GM21786 (cell line): ENCODE measurements around the gene ANKS1A.
"Not testable (repeated sequence)": the region's sequence is repeated elsewhere in the genome, so short reads cannot be mapped to it uniquely, and the experiment has no call there.

Experiments used
- ATAC-seq: cut with Tn5 transposase; IDR thresholded peaks from one replicate; pipeline ENCODE4 v1.9.1; 2021; ENCODE audit not compliant: unreplicated experiment

The ANKS1A gene, protein sequence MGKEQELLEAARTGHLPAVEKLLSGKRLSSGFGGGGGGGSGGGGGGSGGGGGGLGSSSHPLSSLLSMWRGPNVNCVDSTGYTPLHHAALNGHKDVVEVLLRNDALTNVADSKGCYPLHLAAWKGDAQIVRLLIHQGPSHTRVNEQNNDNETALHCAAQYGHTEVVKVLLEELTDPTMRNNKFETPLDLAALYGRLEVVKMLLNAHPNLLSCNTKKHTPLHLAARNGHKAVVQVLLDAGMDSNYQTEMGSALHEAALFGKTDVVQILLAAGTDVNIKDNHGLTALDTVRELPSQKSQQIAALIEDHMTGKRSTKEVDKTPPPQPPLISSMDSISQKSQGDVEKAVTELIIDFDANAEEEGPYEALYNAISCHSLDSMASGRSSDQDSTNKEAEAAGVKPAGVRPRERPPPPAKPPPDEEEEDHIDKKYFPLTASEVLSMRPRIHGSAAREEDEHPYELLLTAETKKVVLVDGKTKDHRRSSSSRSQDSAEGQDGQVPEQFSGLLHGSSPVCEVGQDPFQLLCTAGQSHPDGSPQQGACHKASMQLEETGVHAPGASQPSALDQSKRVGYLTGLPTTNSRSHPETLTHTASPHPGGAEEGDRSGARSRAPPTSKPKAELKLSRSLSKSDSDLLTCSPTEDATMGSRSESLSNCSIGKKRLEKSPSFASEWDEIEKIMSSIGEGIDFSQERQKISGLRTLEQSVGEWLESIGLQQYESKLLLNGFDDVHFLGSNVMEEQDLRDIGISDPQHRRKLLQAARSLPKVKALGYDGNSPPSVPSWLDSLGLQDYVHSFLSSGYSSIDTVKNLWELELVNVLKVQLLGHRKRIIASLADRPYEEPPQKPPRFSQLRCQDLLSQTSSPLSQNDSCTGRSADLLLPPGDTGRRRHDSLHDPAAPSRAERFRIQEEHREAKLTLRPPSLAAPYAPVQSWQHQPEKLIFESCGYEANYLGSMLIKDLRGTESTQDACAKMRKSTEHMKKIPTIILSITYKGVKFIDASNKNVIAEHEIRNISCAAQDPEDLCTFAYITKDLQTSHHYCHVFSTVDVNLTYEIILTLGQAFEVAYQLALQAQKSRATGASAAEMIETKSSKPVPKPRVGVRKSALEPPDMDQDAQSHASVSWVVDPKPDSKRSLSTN

DNA sequence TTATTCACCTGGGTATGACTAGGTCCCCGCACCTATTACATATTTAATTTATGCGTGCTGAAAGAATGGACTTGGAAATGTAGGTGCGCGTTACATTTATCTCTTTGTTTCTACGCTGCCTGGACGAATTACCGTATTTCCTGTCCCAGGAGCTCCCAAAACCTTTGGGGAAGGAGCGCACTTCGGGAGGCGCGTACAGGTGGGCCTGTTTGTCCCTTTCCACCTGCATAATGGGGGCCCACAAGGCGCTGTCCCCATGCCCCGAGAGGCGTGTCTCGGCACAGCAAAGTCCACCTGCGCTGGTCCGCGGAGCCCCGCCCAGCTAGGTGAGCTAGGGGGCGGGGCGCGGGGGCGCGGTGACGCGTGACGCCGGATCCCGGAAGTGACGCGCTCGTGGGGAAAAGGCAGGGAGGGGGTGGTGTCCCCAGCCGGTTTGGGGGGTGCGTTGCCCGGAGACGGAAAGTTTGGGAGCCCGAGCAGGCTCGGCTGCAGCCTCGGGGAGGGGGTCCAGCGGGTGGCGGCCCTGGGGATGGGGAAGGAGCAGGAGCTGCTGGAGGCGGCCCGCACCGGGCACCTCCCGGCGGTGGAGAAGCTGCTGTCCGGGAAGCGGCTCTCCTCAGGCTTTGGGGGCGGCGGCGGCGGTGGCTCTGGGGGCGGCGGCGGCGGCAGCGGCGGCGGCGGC lies at the start of gene ANKS1A:
Gene ANKS1A, plus strand, starts transcription at position 382 of the 682 bp plus-strand sequence. Its CDS starts 148 bp downstream, at position 530.
- peak; percentile 49 for ATAC-seq

DNA sequence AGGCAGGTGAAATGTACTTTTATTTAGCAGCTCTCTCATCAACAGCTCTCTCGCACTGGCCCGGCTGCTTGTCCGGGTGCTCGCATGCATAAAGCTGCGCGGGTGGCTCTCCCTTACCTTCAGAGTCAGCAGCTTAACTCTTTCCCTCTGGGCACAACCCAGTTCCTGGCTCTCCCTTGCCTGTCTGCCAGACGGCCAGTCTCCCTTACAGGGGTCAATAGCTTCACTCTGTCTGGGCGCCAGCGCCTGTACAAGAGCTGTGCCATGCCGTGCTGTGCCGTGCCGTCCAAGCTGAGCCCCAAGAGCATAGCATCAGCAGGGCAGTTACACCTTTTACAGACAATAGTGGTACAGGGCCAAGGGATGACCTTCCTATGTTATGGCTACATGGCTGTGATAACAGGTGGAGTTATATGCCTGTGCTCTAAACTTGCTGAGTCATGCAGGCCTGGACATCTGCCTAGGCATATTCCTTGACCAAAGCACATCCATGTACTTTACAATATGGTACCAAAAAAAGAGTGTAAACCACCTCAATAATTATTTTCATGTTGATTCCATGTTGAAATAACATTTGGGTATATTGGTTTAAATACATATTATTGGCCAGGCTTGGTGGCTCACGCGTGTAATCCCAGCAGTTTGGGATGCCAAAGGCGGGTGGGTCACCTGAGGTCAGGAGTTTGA lies 49.2 kb upstream of the ANKS1A start:
- no peak for ATAC-seq

DNA sequence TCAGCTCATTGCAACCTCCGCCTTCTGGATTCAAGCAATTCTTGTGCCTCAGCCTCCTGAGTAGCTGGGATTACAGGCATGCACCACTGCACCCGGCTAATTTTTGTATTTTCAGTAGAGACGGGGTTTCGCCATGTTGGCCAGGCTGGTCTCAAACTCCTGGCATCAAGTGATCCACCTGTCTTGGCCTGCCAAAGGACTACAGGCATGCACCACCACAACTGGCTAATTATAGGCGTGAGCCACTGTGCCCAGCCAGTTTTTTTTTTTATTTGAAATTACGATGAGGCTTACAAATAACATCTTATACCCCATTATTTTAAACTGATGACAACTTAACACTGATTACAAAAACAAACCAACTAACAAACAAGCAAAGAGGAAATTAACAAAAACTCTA lies 40.0 kb upstream of the ANKS1A start:
- not testable (repeated sequence) for ATAC-seq

DNA sequence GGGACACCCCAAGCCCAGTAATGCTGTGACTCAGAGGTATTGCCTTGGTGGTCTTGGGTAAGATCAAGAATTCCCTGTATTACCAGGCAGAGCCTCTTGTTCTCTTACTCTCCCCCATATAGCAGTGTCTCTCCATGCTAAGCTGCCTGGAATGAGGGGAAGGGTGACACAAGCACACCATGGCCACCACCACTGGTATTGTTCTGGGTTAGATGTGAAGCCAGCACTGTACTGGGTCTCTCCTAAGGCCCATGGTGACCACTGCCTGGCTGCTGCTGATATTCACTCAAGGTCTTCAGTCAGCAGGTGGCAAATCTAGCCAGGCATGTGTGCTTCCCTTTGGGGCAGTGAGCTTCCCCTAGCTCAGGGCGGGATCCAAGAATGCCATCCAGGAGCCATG lies 37.7 kb upstream of the ANKS1A start:
- ATAC-seq = no peak

DNA sequence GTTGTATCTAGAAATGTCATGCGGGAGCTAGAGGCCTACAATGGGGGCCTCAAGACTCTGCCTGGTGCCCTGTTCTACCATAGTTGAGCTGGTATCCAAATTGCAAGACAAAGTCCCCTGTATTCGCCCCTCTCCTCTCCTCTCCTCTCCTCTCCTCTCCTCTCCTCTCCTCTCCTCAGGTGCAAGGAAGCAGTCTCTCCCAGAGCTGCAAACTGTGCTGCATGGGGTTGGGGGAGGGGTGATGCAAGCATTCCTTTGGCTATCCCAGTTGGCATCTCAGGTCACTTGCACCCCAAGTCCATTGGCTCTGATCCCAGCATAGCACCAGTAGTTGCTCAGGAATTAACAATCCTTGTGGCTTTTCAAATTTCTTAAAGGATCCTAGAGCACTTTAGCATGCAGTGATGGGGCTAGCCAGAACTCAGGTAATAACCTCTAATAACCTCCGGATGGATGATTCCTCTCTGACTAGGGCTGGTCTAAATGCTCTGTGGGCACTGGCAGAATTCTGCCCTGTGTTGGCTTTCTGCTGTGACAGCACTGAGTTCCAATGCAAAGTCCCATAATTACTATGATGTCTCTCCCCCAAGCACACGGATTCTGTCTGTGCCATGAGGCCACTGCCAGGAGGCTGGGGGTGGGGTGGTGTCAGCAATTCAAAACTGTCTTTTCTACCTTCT lies 36.5 kb upstream of the ANKS1A start:
- ATAC-seq = no peak

DNA sequence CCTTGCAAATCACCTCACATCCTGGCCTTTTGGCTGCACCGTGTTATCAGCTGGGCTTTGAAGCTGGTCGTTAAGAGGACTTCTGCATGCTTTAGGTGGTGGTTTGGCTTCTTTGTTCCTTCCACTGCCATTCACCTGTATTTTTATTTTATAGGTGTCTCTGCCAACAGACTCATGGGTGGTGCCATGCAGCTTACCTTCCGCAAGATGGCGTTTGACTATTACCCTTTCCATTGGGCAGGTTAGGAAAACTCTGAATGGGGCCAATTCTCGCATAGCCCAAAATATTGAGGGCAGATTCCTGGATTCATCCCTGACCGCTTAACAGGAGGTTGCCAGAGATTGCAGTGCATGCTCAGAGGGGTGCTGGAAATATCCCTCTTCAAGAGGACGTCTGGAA lies 33.6 kb upstream of the ANKS1A start:
- no peak for ATAC-seq

DNA sequence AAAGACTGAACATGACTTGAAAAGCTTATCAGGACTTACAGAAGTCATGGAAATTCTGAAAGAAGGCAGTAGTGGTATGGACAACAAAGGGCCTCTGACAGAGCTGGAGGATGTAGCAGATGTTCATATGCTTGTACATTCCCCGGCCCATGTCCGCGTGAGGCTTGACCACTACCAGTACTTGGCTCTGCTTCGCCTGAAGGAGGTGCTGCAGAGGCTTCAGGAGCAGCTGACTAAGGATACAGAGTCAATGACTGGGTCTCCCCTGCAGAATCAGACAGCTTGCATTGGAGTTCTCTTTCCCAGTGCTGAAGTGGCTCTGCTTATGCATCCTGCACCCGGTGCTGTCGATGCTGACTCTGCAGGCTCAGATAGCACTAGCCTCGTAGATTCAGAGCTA lies 30.4 kb upstream of the ANKS1A start:
- no peak for ATAC-seq

DNA sequence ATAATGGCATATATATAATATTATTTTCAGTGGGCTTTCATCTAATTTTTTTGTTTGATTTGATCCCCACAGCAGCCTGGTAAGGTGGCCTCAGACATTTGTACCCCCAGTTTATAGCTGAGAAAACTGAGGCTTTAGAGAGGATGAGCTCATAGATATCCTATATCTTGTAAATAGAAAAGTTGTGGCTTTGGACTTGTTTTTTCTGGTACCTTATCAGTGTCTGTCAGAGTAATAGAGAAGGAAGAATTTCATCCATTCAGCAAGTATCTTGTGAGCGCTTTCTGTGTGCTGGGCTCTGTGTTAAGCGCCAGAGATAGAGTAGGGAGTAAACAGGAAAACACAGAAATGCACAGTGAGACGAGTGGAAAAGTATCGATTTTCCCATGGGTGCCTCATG lies 29.1 kb upstream of the ANKS1A start:
- no peak for ATAC-seq

DNA sequence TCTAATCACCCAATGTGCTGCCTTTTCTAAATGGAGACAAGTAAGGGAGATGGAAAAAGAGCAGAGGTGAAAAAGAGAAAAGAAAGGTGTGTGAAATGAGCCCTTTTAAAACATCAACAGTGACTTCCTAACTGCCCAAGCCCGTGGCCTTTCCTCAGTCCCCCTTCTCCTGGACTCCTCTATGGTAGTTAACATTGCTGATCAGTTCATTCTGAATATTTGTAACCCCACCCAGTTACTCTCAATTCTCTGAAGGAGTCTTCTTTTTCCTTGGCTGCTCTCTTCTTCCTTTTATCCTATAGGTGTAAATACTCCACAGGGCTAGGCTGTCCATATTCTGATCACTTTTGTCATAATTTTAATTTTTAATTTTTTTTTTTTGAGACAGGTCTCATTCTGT lies 28.3 kb upstream of the ANKS1A start:
- ATAC-seq = no peak

DNA sequence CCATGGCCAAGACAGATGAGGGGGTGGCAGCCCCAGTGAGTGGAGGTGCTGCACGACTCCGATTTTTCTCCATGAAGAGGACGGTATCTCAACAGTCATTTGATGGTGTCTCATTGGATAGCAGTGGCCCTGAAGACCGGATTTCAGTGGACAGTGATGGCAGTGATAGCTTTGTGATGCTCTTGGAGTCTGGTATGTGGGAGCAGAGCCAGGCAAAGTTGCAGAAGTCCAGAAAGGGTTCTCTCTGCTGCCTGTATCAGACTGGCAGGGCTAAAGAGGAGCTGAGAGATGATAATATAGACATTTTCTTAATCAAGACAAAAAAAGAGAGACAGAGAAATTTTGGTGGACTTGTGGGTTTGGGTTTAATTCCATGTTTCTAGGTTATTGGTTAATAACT lies 25.0 kb upstream of the ANKS1A start:
- no peak for ATAC-seq

DNA sequence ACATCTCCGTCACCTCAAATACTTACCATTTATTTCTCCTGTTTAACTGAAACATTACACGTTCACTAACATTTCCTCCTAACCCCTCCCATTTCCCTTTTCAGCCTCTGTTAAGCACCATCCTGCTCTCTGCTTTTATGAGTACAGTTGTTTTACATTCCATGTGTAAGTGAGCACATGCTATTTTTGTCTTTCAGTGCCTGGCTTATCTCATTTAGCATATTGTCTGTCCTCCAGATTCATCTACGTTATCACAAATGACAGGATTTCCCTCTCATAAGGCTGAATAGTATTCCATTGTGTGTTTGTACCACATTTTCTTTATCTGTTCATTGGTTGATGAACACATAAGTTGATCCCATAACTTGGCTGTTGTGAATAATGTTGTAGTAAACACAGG lies 23.9 kb upstream of the ANKS1A start:
- ATAC-seq = no peak

DNA sequence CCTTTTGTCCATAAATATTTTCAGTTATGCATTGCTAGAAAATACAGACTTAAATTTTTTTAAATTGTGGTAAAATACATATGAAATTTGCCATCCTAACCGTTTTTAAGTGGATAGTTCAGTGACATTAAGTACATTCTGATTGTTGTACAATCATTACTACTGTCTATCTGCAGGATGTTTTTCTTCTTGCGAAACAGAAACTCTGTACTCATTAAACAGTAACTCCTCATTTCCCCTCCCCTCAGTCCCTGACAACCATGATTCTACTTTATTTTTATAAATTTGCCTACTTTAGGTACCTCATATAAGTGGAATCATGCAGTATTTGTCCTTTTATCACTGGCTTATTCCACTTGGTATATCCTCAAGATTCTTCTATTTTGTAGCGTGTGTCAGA lies 22.5 kb upstream of the ANKS1A start:
- ATAC-seq = no peak

DNA sequence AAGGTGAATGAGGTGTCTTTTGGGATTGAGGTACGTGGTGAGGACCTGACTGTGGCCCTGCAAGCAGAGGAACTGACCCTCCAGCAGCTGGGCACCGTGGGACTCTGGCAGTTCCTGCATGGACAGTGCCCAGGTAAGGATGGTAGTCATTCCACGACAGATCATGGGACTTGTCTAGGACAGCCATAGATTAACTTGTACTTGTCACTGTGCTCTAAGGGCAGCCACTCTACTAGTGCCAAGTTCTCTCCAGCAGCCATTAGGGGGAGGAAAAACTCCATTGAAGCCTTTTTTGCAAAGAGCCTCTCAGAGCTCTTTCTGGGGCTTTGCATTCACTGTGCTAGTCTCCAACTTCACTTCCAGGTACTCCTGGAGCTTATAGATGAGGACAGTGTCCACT lies 21.6 kb upstream of the ANKS1A start:
- ATAC-seq = no peak

DNA sequence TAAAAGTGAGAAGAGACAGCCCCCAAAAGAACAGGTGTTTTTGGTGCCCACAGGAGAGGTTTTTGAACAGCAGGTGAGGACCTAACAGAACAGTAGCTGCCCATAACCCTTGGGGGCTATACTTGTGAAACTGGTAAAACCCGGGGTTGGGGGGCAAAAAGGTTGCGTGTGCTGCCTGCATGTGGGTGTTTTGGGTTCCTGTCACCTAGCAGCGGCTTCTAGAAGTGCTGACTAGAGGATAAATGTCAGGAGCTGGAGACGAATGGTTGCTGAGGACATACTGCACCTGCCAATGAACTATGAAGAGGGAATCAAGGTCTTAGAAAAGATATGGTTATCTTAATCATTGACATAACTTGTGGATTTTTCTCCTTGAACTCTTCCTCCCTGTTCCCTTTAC lies 17.2 kb upstream of the ANKS1A start:
- no peak for ATAC-seq

DNA sequence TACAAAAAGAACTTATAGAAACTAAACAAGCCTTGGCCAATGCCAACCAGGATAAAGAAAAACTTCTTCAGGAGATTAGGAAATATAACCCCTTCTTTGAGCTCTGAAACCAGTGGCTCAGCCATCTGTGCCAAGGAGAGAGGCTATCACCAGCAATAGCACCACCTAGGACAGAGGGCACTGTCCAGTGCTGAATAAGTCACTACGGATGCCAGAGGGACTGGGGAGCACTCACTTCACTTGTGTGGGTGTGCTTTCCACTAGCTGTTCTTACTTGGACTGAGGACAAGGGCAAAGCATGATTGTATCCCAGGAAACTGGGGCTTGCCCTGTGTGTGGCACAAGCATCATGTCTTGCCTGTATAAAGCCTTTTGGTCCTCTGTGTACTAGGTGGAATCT lies 16.7 kb upstream of the ANKS1A start:
- no peak for ATAC-seq

DNA sequence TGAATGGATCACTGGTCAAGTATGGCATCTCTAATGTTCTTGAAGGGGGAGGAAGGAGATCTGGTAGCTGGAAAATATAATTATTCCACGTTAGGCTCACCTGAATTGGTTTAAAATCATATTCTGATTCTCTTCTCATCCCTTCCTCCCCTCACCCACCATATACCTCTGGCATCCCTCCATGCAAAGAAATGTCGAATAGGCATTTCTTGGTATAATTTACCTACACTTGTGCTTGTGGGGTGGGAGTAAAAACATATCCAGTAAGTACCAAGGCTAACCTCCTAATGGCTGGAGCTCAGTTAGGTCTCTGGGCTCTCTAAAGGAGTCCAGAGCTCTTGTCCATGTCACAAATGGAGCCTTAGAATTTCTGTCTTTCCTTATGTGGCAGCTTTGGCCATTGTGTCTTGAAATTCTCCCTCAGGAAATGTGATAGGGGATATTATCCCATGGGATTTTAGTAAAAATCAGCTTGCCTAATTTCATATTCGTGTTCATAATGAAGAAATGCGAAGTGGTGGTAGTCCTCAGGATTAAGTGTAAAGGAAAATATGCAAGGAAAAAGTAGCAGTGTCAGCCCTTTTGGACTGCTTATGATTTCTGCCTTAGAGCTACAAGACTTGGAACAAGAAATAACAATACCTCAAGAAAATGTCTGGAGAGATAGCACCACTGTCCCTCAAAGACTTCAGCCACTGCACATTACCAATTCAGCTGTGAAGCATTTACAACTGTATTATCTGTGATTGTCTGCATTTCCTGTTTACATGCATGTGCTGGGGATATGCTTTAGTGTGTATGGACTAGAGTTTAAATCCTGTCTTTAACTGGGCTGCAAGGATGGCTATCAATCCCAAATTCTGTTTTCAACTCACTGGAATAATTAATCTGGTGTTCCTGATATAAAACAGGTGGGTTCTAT lies 13.5 kb upstream of the ANKS1A start:
- ATAC-seq = no peak

DNA sequence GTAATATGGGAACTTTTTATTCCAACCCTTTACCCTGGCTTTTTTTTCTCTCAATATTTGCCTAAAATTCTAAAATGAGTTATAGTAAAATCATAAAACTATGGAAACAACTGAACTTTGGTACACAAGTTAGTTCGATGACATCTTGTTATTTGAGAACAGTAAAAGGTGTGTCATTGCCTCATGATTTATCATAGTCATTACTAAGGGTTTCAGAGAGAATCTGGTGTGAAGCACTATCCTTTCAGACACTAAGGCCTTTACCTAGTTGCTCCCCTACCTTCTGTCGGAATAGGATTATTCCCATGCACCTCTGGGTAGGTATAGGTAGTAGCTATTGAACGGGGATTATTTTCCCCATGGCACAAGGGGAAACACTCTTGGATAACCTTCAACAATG lies 12.6 kb upstream of the ANKS1A start:
- no peak for ATAC-seq

DNA sequence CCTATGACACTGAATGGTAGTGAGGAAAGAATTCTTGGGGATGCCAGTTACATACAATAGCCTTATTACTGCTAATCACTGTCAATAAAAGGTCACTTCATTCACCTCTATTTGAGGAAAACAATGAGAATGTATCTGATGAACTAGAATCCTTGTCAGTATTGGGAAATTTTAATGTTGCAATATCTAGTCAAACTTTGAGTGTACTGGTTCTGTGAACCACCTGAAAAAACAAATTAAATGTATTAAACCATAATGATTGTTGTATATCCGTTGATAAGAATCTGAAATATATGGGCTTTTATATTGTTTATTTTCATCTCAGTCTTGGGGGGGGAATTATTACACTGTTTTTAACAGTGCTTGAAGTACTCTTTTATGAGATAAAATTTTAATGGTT lies 11.8 kb upstream of the ANKS1A start:
- ATAC-seq = no peak
